H54 (cell line): ENCODE measurements around the gene C1orf35.

ENCODE experiments used
- DNase-seq: peaks from one replicate; pipeline ENCODE4 v3.0.0; 2011; ENCODE audit warnings: low spot score, mixed read lengths; ENCODE audit not compliant: insufficient read length
- FAIRE-seq: peaks from 3 replicates; lab custom pipeline; 2011; peaks lifted over from hg19 to GRCh38; lab: Jason Lieb, UNC
- POLR2A ChIP-seq: IDR thresholded peaks from 2 replicates; pipeline ENCODE4 v1.6.1; 2011; ENCODE audit warnings: low read depth, mild to moderate bottlenecking, low read length

C1orf35 gene

GRCh38 chr1:228070851-228071250 is 32.3 kb downstream of the C1orf35 start:
- no peak for FAIRE-seq

GRCh38 chr1:228070173-228070572 is 33.0 kb downstream of the C1orf35 start:
- FAIRE-seq: no peak
- no peak for TF ChIP-seq POLR2A
- no peak for DNase-seq

More at GRCh38 chr1:228070851-228071250, 32.3 kb downstream of the C1orf35 start:
- TF ChIP-seq POLR2A: no peak
- DNase-seq: no peak

- FAIRE-seq: no peak
- DNase-seq: no peak
- no peak for TF ChIP-seq POLR2A
Measured at GRCh38 chr1:228068359-228068758, 34.8 kb downstream of the C1orf35 start.

GRCh38 chr1:228066891-228067654 is 36.1 kb downstream of the C1orf35 start:
- DNase-seq (no peak), FAIRE-seq (no peak)
- 0 out of 2 replicates have a peak, but pooled peaks have one; percentile 4 for TF ChIP-seq POLR2A

GRCh38 chr1:228066416-228066815 is 36.7 kb downstream of the C1orf35 start:
- no peak for TF ChIP-seq POLR2A
- FAIRE-seq (no peak), DNase-seq (no peak)

GRCh38 chr1:228065543-228066347 is 37.4 kb downstream of the C1orf35 start:
- FAIRE-seq: no peak
- no peak for TF ChIP-seq POLR2A
- DNase-seq: no peak

- no peak for TF ChIP-seq POLR2A
- no peak for FAIRE-seq
Measured at GRCh38 chr1:228064741-228065542, 38.2 kb downstream of the C1orf35 start.

GRCh38 chr1:228064296-228064695 is 38.8 kb downstream of the C1orf35 start:
- TF ChIP-seq POLR2A: no peak
- FAIRE-seq (no peak), DNase-seq (no peak)

More at GRCh38 chr1:228064741-228065542, 38.2 kb downstream of the C1orf35 start:
- no peak for DNase-seq

- FAIRE-seq (no peak), DNase-seq (no peak)
- no peak for TF ChIP-seq POLR2A
Measured at GRCh38 chr1:228063251-228064191, 39.6 kb downstream of the C1orf35 start.

- DNase-seq: no peak
- no peak for FAIRE-seq
Measured at GRCh38 chr1:228062812-228063211, 40.3 kb downstream of the C1orf35 start.

GRCh38 chr1:228062085-228062791 is 40.9 kb downstream of the C1orf35 start:
- FAIRE-seq: no peak
- DNase-seq: no peak
- no peak for TF ChIP-seq POLR2A

More at GRCh38 chr1:228062812-228063211, 40.3 kb downstream of the C1orf35 start:
- no peak for TF ChIP-seq POLR2A
